HG03064 (cell line): ENCODE measurements around the gene YWHAE.

Source experiments
- ATAC-seq: cut with Tn5 transposase; IDR thresholded peaks from one replicate; pipeline ENCODE4 v1.9.1; 2021; ENCODE audit warnings: low read depth; ENCODE audit not compliant: unreplicated experiment

The YWHAE gene

GRCh38 chr17:1298606-1299005 is 101.4 kb downstream of the YWHAE start:
- no peak for ATAC-seq
